Stimulated activated CD8-positive, alpha-beta memory T cell treated with anti-CD3 and anti-CD28 coated beads, Interleukin-15, amount 100 ng/mL, for 48 hours (primary cell): ENCODE data around the gene IL17D.
"Not testable (repeated sequence)": the region's sequence is repeated elsewhere in the genome, so short reads cannot be mapped to it uniquely, and the experiment has no call there.

Experiments used
- DNase-seq, 2 donors: peaks; one replicate each; pipeline ENCODE4 v3.0.0-alpha.2; 2020; ENCODE audit warnings: low read depth in 2 of 2

IL17D gene, protein sequence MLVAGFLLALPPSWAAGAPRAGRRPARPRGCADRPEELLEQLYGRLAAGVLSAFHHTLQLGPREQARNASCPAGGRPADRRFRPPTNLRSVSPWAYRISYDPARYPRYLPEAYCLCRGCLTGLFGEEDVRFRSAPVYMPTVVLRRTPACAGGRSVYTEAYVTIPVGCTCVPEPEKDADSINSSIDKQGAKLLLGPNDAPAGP

DNA sequence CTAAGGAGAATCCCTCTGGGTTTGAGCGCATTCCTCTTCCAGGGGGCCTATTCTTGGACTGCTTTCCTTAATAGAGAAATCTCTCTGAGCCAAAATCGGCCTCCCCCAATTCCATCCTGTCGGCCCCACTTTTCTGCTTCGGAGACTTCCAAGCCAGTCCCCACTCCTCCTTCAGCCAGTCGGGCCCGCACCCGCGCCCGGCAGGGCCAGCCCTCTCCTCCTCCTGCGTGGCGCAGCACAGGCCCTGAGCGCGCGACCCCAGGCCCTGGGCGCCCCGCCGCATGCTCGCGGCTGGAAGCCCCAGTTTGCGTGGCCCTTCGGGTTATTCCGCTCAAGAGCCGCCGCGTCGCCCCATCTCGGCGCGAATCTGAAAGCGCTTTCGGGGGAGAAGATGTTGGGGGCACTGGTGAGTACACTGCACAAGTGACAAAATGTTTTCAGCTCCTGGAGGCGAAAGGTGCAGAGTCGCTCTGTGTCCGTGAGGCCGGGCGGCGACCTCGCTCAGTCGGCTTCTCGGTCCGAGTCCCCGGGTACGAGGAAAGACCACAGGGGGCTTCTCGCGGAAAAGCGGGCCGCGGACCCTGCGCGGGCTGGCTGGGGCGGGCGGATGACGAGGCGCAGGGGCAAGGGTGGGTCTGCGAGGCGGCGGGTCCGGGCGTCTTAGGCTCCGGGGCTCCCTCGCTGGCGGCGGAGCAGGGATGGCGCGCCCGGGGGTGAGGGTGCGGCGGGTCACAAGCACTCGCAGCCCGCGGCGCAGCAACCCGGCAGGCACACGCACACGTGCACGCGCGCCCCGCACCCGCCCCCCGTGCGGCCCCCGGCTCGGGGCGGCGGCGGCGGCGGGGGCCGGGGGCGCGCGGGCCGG is at the start of gene IL17D:
IL17D (plus strand) TSS at position 785 of the 865 bp plus-strand sequence. CDS start 303 bp downstream, outside the sequence.
- no peak for DNase-seq

DNA sequence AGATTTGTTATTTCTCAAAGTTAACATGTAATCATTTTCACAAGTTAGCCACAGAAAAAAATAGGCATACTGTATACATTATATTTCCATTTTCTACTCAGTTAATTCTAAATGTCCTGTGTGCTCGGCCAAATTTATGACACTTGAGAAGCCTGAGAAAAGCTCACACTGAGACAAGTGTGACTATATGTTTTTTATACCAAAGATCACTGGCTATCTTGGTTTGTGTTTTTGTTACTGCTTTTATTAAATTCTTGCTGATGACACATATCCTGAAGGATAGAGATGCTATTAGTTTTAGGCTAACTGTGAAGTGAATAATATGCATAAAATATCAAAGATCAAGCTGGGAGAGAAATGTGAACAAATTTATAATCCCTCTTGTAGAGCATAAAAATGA is 49.3 kb upstream of the IL17D start:
- no peak for DNase-seq

DNA sequence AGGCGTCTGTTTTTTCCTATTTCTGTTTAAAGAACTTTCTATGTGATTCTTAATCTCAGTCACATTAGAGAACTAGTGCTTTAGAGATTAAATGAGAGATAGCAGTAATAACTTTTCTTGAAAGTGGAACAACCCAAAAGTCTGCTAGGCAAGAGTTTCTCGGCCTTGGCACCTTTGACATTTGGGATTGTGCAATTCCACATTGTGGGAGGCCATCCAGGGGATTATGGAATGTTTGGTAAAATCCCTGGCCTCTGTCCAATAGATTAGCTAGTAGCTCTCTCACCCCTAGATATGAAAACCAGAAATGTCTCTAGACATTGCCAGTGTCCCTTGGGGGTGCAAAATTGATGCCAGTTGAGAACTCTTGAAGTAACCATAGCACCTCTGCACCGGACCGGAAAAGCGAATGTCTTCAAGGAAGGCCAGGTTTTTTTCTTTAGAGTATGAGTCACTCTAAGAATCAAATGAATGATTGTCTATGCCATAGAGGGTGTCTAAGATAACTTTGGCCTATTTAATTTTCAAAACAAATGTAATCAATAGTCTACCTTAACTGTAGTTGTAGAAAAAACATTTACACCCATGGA is 45.0 kb upstream of the IL17D start:
- DNase-seq = no peak

DNA sequence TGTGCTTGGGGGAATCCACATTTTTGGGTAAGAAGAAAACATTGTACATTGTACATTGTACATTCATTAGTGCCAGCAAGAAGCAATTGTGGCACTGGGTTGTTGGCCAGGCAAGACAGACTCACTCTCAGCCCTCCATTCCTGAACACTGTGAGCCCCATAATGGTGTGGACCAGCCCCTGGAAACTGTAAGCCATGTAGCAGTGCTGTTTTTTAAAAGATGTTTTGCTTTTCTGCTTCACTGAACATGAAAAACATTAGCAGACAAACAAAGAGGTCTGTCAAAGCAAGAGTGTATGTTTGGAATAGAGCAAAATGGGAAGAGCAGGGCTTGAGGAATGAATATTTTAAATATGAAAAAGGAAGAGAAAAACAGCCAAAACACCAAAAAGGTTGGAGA is 39.1 kb upstream of the IL17D start:
- no peak for DNase-seq

DNA sequence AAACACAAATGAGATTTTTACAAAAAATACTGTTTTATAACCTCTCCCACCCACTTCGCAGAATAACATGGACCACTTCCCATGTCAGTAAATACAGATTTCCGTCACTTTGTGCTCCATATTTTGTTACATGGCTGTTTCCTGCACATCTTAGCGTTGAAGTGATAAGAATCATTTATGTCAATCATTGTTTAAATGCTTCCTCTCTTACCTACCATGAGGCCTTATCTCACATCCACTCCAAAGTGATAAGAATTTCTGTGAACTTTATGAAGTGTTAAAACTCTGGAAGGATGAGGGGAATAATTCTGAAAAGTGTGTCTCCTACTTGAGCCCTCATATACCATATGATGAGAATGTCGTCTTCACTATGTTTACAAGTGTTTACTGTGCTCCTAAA is 36.6 kb upstream of the IL17D start:
- DNase-seq = no peak

DNA sequence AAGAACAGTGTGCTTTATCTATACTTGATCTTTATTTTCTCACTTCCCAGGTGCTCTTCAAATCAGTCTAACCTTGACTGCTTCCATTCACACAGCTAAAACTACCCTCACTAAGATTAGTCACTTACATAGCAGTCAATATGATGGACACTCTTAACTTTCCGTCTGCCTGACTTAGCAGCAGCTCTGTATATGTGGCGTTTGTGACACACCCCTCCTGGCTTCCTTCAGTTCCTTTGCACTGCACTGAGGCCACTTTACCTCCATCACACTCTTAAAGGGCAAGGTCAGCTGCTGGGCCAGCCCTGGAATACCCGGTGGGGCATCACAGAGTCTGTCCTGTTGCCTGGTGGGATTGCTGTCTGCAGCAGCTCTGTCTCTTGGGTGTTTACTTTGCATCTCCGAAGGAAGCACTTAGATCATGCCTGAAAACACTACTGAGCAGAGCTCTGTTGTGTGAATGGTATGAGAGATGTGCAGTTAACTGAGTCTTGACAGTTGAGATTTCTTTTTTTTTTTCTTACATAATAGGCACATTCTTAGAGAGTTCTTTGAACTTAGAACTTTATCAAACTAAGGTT is 35.6 kb upstream of the IL17D start:
- no peak for DNase-seq

DNA sequence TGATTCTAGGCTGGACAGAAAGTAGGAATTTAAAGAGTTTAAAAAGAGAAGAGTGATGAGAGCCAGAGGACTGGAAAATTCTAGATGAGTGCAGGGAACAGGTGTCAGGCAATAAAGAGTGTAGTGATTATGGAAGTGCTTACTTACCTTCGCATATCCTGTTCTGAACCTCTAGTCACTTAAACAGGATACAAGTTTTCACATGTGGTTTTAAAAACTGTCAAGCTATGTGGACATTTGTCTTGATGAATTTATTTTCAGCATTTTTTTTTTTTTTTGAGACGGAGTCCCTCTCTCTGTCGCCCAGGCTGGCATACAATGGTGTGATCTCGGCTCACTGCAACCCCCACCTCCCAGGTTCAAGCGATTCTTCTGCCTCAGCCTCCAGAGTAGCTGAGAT is 34.3 kb upstream of the IL17D start:
- no peak for DNase-seq

DNA sequence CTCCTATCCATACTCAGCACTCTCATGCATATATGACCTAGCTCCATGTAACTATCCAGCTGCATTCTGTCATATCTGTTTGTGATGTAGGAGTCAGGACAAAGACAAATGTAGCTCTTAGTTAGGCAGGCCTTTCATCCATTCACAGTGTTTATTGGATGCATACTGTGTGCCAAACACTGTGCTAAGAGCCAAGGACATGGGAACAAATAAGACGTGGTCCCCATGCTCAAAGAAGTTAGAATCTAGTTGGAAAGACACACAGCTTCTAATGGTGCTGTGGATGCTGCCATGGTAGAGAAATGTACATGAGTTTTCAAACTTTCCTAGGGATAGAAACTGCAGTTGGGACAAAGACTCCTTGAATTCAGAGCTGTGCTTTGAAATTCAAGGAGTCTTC is 31.7 kb upstream of the IL17D start:
- DNase-seq = no peak

DNA sequence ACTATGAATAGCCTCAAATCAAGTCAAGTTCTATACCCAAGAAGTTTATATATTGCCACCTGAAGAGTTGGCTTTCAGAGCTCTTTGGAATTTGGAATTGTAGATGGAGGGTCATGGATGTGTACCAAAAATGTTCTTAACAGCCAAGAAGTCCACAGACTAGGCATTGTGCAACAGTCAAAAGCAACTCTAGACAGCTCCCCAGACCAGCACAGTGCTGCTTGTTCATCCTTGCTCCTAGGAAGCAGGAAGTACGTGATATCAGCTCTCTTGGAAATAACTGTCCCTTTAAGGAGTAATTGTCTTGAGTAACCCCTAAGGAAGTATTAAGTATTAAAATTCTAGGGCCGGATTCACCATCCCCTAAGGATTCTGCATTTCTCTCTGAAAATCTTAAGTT is 30.7 kb upstream of the IL17D start:
- DNase-seq = no peak

DNA sequence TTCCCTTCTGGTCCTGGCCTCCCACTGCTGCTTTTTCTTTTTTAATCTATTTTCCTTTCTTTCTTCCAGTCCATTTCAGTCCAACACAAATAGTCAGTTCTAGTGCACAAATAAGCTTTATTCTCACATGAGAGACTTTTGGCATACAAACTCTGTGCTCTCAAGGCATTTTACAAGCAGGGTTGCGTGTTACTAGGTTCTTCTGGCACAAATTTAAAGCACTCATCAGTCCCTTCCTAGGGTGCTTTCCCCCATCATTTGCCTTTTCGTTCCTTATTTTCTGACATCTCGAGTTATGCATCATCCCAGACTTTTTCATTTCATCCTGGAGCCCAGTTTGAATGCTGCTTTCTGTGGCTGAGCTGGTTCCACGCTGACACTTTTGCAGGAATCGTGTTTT is 29.8 kb upstream of the IL17D start:
- no peak for DNase-seq

DNA sequence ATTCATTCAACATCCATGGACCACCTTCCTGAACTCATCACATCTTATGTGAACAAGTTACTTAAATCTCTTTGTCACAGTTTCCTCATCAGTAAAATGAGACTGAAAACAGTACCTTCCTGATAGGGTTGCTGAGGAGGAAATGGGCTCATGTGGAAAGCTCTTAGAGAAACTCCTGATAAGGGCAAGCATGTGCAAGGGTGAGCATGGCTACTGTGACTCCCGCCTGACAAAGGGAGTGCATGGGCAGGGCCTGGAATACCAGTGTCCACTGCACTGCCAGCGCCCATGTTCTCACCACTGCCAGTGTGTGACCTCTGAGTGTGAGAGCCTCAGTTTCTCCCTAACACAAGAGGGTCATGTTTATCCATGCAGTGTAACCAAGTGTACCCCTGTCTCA is 27.3 kb upstream of the IL17D start:
- no peak for DNase-seq

DNA sequence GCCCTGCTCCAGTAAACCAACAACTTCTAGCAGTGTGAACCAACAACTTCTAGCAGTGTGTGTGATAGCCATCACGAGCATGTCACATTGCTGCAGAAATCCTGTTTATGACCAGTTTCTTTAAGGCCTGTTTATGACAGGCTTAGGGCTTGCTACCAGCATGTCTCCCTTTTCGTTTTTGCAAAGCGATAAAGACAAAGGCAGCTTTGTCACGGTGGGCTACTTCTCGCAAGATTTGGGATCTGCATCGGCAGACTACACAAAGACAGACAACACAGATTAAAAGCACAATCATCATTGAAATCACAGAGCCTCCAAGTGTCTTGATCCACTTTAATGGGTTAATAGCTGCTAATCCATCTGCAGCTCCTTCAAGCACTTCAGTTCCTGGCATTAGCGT is 24.9 kb upstream of the IL17D start:
- not testable (repeated sequence) for DNase-seq

DNA sequence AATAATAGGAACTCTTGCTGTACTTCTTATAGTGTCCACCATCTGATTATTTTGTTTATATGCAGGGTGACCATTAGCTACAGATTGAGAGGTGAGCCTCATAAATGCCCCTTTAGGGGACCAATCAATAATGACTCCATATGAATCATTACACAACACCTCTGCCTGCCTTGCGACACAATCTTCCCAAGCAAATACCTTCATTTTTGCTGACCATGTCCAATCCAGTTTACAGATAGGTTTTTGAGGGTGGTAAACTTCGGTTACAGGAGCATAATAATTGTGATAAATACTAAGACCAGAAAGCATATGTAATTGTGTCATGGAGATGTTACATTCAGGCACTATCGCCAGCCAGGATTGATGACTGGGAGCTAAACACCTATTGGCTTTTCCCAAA is 23.6 kb upstream of the IL17D start:
- no peak for DNase-seq

DNA sequence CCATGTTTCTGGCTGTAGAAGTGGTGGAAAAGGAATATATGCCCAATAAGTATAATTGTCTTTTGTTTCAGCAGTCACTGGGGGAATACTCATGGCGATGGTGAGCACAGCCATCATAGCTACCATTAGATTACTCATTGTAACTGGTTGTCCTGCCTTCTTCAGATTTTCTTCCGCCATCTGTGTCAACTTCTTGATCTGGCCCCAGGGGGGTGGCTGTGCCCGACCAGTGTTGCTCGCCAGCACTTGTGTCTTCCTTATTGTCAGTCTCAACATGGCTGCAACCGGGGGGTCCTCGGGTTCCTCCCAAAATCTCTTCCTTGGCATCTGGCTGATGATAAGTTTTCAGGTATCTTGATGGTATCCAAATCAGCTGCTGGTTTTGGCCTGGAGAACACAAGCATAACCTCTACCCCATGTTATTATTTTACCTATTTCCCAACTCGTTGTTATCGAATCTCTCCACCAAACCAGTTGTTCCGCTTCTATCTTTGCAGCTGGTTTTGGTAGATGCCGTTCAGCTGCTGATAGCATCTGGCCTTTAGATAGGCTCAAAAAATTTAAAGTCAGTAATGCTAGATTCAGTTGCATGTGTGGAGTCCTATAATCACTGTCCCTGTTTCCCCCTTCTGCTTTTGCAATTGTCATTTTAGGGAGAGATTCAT is 23.0 kb upstream of the IL17D start:
- no peak for DNase-seq

DNA sequence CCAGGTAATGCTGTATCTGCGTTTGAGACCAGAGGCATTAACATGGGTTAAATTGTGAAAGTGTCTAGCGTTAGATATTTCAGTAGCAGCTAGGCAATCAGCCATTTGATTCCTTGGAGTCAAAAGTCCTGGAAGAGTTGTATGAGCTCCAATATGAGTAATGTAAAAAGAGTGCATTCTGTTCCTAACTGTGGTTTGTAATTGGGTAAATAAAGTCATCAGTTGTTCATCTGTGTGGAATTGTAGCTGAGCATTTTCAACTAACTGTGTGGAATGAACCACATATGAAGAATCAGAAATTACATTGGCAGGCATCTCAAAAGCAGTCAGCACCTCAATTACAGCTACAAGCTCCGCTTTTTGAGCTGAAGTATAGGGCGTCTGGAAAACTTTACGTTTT is 22.0 kb upstream of the IL17D start:
- not testable (repeated sequence) for DNase-seq

DNA sequence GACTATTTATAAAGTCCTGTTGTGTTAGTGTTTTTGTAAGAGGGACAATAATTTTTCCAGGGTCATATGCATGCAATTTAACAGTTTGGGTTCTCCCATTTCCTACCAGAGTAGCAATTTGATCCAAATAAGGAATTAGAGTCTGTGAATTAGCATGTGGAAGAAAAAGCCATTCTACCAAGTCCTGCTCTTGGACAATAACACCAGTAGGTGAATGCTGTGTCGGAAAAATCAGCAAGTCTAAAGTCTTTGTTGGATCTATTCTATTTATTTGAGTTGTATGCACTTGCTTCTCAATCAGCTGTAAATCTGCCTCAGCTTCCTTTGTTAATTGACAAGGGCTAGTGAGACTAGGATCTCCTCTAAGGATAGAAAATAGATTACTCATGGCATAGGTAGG is 21.4 kb upstream of the IL17D start:
- DNase-seq = no peak

DNA sequence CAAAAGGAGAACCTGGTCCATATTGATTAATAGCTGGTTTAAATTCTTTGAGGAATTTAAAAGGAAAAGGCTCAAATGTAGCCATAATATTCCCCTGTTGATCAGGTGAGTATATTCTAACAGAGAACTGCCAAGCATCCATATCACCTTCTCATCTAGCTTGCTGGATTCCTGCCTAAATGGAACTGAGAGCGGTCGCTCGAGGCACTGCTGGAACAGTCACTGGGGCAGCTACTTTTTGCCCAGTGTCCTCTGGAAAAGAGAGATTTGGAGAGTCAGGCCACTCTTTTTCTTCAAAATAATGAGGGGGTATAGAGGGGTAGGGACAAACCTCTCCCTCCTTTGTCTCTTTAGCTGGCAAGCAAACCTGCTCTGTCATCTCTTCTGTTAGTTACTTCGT is 19.5 kb upstream of the IL17D start:
- DNase-seq = no peak

DNA sequence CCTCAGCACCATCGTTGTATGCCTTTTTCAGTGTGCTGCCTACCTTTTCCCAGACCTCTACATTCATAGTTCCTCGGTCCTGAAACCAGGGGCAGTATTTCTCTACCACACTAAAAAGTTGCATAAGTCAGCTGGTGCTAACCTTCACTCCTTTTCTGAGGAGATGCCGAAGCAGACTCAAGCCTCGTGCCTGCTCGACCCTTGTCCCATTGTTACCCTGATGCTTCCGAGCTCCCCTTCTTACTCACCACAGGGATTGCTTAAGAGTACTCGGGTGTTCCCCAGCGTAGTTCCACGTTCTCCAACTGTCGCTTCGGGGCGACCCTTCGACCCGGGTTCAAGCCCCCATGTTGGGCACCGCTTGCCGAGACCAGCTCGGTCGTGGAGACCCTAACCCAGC is 19.0 kb upstream of the IL17D start:
- DNase-seq = no peak

DNA sequence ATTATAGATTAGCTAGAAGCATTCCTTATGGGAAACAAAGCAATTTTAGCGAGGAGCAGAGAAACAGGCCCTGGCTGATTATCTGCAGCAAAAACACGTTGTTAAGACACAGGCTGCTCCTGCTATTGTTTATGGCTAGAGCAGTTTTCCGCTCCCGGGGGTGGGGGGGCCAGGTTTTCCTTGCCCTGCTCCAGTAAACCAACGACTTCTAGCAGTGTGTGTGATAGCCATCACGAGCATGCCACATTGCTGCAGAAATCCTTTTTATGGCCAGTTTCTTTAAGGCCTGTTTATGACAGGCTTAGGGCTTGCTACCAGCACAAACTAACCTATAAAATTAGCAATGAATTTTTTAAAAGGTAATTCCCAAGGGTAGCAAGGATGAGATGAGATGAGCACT is 18.4 kb upstream of the IL17D start:
- no peak for DNase-seq

DNA sequence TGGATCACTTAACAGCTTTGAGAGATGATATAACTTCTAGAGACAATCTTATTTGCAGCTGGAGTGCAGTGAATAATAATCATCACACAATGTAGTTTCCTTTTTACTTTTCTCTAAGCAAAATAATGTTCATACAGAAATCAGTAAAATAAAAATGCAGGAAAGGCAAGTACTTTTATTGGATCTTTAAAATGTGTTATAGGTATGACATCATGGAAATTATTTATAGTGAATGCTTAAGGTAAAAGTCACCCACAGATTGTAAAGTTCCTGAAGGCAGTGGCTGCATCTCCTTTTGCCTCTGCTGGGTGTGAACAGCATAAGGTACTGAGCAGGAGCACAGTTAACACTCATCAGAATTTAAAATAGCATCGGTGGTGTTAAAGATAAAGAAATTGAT is 17.3 kb upstream of the IL17D start:
- no peak for DNase-seq

DNA sequence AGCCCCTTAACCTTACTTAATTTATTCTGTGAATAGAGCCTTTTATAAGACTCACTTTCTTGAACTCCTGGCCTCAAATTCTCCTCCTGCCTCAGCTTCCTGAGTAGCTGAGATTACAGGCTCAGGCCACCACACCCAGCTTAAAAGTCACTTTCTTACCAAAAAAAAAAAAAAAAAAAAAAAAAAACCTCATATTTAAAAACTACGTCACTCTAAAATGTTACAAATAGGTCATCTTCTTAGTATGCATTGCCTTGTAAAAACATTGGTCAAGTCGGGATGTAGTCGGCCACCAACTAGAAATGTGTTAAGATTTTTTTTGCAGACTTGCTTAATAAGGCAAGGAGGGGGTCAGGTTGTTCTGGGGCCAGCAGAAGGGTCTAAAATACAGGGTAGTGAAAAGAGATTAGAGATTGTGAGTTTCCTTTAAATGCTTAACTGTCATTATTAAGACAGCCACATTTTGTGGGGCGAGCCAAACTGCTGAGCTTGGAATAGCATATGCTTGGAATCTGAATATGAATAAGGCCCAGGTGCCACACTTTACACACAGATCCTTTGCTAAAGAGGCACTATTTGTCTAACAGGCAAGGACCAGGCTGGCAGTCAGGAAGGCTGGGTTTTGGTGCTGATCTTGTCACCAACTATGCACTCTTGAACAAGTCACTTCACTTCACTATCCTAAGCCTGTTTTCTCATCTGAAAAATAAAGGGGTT is 16.5 kb upstream of the IL17D start:
- no peak for DNase-seq

DNA sequence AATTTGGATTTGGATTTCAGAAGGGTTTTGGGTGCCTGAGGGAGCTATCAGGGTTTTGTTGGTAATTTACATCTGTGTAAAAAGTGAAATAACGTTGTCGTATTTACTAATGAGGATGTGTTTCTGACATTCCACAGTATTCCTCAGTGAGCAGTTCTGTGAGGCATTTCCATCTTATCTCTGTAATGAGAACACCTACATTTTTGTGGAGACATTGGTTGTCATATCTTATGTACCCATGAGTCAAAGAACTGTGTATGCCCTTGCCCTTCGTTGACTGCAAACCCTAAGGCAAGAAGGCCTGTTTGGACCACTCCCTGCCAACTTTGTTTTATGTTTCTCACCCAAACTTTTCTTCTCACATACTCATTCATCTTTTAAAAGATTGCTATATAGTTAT is 14.2 kb upstream of the IL17D start:
- DNase-seq = no peak
